GM19240 (cell line): ENCODE results near the gene MAGEL2.
"Not testable (repeated sequence)": the region's sequence is repeated elsewhere in the genome, so short reads cannot be mapped to it uniquely, and the experiment has no call there.

Experiments used
- DNase-seq: peaks from one replicate; pipeline ENCODE4 v3.0.0; 2011; ENCODE audit warnings: low spot score; ENCODE audit not compliant: insufficient read length

Gene MAGEL2

DNA sequence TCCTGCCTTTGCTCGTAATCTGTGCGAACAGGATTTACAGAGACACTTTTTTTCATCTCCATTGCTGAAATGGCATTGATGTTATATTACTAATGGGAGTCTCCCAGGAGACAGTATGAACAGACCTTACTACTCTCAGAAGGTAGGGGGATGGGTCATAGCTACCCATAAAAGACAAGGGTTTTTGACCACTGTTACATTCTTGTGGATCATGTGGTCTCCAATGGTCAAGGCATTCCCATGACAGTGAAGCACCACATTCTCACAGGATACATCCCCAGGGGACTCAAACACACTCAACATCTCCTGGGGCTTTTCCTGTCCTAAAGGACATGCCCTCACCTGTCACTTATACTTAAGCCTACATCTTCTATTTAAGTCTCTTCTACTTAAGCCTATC, 41.4 kb downstream of the MAGEL2 start:
- DNase-seq: no peak

DNA sequence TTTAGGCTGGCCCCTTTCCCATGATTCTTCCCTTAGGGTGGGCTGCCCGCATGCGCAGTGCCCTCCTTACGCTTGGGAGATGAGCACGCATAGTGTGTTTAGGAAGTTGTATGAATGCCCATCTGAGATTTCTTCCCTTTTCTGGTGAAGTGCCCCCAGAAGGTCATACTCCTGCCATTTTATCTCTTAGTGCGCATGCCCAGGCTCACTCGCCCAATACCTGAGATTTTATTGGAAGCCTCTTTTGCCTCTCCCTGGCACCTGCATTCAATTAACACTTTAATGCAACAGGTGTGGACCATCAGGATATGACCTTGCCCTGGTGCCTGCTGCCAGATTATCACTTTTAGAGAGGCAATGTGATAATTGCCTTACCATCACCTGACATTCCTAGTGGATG, 45.5 kb downstream of the MAGEL2 start:
- DNase-seq: no peak

DNA sequence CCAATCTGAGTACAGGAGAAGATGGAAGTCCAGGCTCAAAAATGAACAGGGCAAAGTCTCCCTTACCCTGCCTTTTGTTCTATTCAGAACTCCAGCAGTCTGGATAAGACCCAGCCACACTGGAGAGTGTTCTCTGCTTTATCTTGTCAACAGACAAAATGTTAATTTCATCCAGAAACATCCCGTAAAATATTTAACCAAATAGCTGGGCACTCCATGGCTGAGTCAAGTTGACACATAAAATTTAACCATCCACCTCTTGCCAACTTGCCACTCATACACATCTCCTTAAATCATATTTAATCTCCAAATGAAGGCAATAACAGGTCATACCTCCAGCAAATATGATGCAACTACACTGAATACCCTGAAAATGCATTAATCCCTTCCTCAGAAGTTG, 48.6 kb downstream of the MAGEL2 start:
- DNase-seq: no peak

DNA sequence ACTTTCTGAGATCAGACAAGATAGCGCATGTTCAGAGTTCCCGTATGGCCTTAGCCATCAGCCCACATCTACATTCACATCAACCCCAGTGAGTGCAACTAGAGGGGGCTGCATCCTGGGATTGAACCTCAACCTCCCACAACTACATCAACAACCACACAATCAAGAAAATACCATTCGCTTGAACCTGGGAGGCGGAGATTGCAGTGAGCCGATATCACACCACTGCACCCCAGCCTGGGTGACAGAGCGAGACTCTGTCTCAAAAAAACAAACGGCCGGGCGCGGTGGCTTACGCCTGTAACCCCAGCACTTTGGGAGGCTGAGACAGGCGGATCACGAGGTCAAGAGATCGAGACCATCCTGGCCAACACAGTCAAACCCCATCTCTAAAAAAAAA, 50.4 kb downstream of the MAGEL2 start:
- not testable (repeated sequence) for DNase-seq

DNA sequence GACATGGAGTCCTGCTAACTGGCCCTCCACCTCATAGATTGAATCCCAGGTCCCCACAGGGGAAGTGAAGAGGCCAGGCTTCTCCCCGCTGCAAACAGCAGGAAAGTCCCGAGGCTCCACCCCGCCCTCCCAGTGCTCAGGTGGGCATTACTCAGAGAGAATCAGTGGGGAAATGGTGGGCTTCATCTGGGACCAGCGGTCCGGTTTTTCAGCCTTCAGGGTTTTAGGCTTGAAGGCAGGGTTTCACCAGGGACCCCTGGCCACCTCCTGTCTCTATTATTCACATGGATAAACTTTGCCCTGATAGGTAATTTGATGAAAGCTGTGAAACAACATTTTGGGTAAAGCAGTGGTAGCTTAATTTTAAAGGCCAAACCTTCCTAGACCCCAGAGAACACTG, 50.9 kb downstream of the MAGEL2 start:
- no peak for DNase-seq

DNA sequence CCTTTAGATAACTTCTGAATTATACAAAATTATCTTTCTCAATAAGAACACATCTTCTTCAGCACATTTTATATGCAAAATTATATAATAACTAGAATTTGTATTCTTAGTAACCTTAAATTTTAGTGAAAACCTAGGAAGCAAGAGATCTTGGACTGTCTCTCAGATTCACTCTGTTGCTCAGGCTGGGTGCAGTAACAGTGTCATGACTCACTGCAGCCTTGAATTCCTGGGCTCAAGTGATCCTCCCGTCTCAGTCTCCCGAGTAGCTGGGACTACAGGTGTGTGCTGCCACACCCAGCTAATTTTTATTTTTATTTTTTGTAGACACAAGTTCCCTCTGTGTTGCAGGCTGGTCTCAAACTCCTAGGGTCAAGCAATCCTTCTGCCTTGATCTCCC, 52.3 kb downstream of the MAGEL2 start:
- no peak for DNase-seq

DNA sequence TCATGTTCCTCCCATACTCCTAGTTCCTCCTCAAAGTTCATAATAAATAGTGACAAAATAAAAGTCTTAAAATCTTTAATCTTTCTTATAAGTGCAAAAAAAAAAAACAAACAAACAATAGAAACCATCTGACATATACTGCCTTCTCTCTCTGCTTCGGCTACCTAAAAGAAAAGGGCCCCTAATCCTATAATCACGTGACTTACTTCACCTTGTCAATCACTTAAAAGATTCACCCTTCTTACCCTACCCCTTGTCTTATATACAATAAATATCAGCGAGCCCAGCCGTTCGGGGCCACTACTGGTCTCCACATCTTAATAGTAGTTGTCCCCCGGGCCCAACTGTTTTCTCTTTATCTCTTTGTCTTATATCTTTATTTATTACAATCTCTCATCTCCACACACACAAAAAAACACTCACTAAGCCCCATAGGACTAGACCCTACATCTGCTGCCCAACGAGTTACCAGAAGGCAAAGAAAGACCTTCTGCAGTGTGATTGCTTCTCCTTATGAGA, 53.4 kb downstream of the MAGEL2 start:
- no peak for DNase-seq
